Upper lobe of right lung (tissue), 1 donor: ENCODE data around the gene NTM. TPM values are rescaled to one million over a fixed set of nuclear protein-coding genes. Genes with fewer than 3 reads are reported as not detected.

Source experiments
- ATAC-seq: fragments of 200-7000 bp; cut with Tn5 transposase; one replicate; pipeline ENCODE4 v1.9.1; 2020; ENCODE audit warnings: mild to moderate bottlenecking, moderate library complexity
- DNase-seq: peaks from one replicate; pipeline ENCODE4 v3.0.0-alpha.2; 2020
- H3K27ac ChIP-seq: fragments of 200-600 bp; one replicate; pipeline ENCODE4 v1.8.0; 2022
- H3K27me3 ChIP-seq: fragments of 200-600 bp; one replicate; pipeline ENCODE4 v1.8.0; 2022; ENCODE audit warnings: mild to moderate bottlenecking
- H3K36me3 ChIP-seq: fragments of 200-600 bp; one replicate; pipeline ENCODE4 v1.8.0; 2022
- H3K4me1 ChIP-seq: fragments of 200-600 bp; one replicate; pipeline ENCODE4 v1.8.0; 2022
- H3K4me3 ChIP-seq: fragments of 200-600 bp; one replicate; pipeline ENCODE4 v1.8.0; 2022; ENCODE audit warnings: mild to moderate bottlenecking
- H3K9me3 ChIP-seq: fragments of 200-600 bp; one replicate; pipeline ENCODE4 v1.8.0; 2022
- intact Hi-C: fragments of 100-400 bp; cut with DNase I; formaldehyde crosslinking; loops from one replicate; pipeline ENCODE4 v1.11.0; 2022
- total RNA-seq: library from RNA; stranded (reverse); fragmentation: NEBNext Ultra II Directional; extraction: Animal tissue kit (Norgen Biotek cat#: 25700); gene quantifications from one replicate; pipeline ENCODE4 v1.2.1, GENCODE V29; 2021
- TF ChIP-seq, protein P1 (sequence below): fragments of 200-600 bp; IDR thresholded peaks from one replicate; pipeline ENCODE4 v1.8.0; 2022; ENCODE audit warnings: antibody characterized with exemption
- donor health status: DM: no; HTN: yes; CAD: no; lungs with severe emphysema.

The NTM gene
- total RNA-seq, 1 donor from 2014 or later, result 3.7 TPM

DNA sequence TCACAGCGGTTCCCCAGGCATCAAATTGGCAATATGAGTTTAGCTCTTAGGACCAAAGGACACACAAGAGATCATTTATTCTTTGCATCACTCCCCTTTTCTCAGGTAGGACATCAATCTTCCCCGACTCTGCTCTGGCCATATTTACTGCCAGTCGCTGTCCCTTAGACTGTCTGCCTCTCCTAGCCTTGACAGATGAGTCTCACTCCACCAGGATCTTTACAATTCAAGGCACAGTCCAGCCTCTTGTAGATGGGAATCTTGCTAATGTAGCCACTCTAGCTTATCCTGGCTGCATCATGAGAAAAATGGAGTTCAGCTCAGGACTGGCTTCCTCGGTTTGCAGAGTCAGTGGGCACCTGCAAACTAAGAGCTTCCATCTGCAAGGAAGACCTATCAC lies 915.2 kb downstream of the NTM start:
- DNase-seq, result no peak
- TF ChIP-seq, protein P1, sequence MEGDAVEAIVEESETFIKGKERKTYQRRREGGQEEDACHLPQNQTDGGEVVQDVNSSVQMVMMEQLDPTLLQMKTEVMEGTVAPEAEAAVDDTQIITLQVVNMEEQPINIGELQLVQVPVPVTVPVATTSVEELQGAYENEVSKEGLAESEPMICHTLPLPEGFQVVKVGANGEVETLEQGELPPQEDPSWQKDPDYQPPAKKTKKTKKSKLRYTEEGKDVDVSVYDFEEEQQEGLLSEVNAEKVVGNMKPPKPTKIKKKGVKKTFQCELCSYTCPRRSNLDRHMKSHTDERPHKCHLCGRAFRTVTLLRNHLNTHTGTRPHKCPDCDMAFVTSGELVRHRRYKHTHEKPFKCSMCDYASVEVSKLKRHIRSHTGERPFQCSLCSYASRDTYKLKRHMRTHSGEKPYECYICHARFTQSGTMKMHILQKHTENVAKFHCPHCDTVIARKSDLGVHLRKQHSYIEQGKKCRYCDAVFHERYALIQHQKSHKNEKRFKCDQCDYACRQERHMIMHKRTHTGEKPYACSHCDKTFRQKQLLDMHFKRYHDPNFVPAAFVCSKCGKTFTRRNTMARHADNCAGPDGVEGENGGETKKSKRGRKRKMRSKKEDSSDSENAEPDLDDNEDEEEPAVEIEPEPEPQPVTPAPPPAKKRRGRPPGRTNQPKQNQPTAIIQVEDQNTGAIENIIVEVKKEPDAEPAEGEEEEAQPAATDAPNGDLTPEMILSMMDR, result no peak
- Histone ChIP-seq H3K27me3 (no peaks in the 10 kb centered on the region), H3K4me3 (no peak overlapping the region), H3K4me1 (no peaks in the 10 kb centered on the region), H3K9me3 (no peaks in the 10 kb centered on the region), H3K27ac (no peak overlapping the region), H3K36me3 (no peaks in the 10 kb centered on the region)
- intact Hi-C loops, result no loop called here
- no peak for ATAC-seq

DNA sequence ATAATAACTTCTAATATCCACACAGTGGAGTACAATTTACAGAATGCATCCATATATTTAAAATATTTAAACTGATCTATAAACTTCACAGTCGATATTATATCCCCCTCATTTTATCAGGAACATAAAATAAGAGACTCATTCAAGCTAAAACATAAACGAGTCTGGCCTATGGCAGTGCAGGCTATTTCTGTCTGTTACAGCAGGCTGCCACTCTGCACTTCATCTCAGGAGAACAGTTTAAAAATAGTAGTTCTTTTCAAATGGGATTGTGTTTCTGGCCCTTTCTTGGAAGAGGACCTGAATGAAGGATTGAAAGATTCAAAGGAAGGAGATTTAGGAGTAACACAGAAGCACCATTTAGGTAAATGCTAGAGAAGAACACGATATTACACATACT lies 915.7 kb downstream of the NTM start:
- TF ChIP-seq, protein P1, result no peak
- no peaks in the 10 kb centered on the region for H3K9me3 ChIP-seq
- intact Hi-C loops, result no loop called here
- no peak overlapping the region for H3K27ac ChIP-seq
- no peaks in the 10 kb centered on the region for H3K4me1 ChIP-seq
- DNase-seq (no peak), ATAC-seq (no peak)
- H3K36me3 ChIP-seq, result no peaks in the 10 kb centered on the region
- H3K27me3 ChIP-seq, result no peaks in the 10 kb centered on the region
- H3K4me3 ChIP-seq, result no peak overlapping the region

DNA sequence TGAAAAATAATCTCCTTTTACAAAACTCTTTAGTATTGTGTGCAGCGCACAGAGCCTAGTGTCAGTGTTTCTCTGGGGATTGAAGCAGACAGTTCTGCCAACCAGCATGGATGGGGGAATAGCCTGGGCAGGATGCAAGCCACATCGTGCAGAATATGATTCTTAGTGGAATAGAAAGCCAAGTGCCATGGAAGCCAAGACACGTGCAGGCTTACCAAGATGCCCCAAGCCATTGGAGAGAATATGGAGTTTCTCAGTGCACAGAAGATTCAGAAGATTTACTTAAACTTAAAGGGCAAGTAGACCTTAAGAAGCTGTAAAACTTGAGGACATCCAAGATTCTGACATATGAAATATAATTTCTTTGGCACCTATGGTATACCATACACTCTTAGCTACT lies 917.6 kb downstream of the NTM start:
- no peak overlapping the region for H3K4me3 ChIP-seq

DNA sequence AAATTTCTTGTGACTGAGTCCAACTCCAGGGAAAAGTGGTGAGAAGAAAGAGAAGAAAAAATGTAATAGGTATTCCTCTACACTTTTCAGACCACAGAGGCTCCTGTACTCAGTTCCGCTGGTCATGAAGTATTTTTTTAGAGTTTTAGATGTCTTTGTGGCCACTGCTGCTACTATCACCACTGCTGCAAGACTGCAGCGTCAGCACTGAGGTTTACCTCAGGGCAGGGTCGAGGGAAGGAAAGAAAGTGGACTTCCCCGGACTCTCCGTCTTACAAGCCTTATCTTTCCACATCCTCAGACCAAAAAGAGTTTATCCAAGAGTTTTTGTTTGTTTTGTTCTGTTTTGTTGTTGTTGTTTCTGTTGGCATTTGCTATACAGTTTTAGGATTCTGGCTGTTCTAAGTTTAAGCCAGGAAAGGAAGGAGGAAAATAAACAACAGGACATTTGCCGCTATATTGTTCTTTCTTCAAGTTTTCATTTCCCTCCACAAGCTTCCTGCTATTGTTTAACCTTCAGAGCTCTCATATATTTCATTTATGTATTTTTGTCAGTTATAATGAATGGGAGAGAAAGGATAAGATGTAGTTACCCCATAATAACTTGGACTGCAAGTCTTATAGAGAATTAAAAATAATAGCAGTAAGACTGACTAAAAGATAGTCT lies 919.3 kb downstream of the NTM start:
- intact Hi-C loops, result no loop called here
- TF ChIP-seq, protein P1, result no peak
- H3K36me3 ChIP-seq, result no peaks in the 10 kb centered on the region
- H3K9me3 ChIP-seq, result no peaks in the 10 kb centered on the region
- no peak overlapping the region for H3K27ac ChIP-seq
- ATAC-seq, result no peak
- no peaks in the 10 kb centered on the region for H3K27me3 ChIP-seq
- H3K4me3 ChIP-seq, result no peak overlapping the region
- DNase-seq, result no peak
- H3K4me1 ChIP-seq, result no peaks in the 10 kb centered on the region

More for the DNA sequence above, 917.6 kb downstream of the NTM start:
- intact Hi-C loops, result no loop called here
- H3K4me1 ChIP-seq, result no peaks in the 10 kb centered on the region
- no peaks in the 10 kb centered on the region for H3K9me3 ChIP-seq
- H3K27ac ChIP-seq, result no peak overlapping the region
- H3K27me3 ChIP-seq, result no peaks in the 10 kb centered on the region
- no peak for ATAC-seq
- DNase-seq, result no peak
- H3K36me3 ChIP-seq, result no peaks in the 10 kb centered on the region
- TF ChIP-seq, protein P1, result no peak

DNA sequence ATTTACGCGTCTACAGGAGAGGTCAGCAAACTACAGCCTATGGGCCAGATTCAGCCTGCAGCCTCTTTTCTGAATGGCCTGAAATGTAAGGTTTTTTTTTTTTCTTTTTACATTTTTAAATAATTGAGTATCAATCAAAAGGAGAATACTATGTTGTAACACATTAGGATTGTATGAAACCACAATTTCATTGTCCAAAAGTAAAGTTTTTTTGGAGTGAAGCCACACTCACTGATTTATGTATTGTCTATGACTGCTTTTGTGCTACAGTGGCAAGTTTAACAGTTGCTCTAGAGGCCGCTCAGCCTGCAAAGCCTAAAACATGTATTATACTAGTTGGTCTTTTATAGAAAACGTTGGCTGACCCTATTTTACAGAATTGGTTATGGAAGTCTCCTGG lies 923.2 kb downstream of the NTM start:
- Histone ChIP-seq H3K4me1 (no peaks in the 10 kb centered on the region), H3K27me3 (no peaks in the 10 kb centered on the region), H3K4me3 (no peak overlapping the region), H3K9me3 (no peaks in the 10 kb centered on the region), H3K27ac (no peak overlapping the region), H3K36me3 (no peaks in the 10 kb centered on the region)
- intact Hi-C loops, result no loop called here
- no peak for DNase-seq
- ATAC-seq, result no peak
- TF ChIP-seq, protein P1, result no peak
